HFF-Myc (cell line): ENCODE results near the gene SEMA6B.
"Not testable (repeated sequence)": the region's sequence is repeated elsewhere in the genome, so short reads cannot be mapped to it uniquely, and the experiment has no call there.

Experiments used
- DNase-seq: peaks from one replicate; pipeline ENCODE4 v3.0.0-alpha.2; 2011; ENCODE audit warnings: low read depth; ENCODE audit errors: extremely low read depth
- H3K4me3 ChIP-seq: replicated peaks from 2 replicates; pipeline ENCODE4 v1.5.1; 2011; ENCODE audit warnings: low read depth, mild to moderate bottlenecking, control low read depth, low read length
- TF ChIP-seq, protein P1 (sequence below): IDR thresholded peaks from 2 replicates; pipeline ENCODE4 v1.5.1; 2012; ENCODE audit warnings: mild to moderate bottlenecking, low read depth, low read length, control low read depth; ENCODE audit errors: missing control alignments

Gene SEMA6B

DNA sequence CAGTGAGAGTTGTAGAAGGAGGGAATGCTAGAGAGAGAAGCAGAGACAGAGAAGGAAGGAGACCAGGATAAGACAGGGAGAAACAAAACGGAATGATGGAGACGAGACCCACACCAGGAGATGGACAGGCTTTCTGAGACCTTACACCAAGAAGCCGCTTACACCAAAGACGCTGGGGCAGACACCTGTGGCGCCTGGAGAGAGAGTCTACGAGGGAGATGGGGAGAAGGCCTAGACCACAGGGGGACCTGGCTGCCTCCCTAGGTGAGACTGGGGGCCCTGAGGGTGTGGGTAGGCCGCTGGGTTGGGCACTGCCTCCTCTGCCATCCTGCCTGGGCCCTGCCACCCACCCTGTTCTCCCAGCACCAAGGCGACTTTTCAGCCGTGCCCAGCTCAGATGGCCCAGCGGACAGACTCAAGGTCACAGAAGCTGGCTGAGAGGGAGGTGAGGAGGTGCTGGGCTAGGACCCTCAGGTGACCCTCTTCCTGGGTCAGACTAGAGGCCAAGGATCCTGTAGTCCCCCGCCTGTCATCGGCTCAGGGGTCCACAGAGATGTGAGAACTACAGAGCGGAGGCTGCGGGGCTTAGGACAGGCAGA lies 29.5 kb downstream of the SEMA6B start:
- TF ChIP-seq, protein P1, sequence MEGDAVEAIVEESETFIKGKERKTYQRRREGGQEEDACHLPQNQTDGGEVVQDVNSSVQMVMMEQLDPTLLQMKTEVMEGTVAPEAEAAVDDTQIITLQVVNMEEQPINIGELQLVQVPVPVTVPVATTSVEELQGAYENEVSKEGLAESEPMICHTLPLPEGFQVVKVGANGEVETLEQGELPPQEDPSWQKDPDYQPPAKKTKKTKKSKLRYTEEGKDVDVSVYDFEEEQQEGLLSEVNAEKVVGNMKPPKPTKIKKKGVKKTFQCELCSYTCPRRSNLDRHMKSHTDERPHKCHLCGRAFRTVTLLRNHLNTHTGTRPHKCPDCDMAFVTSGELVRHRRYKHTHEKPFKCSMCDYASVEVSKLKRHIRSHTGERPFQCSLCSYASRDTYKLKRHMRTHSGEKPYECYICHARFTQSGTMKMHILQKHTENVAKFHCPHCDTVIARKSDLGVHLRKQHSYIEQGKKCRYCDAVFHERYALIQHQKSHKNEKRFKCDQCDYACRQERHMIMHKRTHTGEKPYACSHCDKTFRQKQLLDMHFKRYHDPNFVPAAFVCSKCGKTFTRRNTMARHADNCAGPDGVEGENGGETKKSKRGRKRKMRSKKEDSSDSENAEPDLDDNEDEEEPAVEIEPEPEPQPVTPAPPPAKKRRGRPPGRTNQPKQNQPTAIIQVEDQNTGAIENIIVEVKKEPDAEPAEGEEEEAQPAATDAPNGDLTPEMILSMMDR, result no peak
- no peak overlapping the region for H3K4me3 ChIP-seq
- no peak for DNase-seq

DNA sequence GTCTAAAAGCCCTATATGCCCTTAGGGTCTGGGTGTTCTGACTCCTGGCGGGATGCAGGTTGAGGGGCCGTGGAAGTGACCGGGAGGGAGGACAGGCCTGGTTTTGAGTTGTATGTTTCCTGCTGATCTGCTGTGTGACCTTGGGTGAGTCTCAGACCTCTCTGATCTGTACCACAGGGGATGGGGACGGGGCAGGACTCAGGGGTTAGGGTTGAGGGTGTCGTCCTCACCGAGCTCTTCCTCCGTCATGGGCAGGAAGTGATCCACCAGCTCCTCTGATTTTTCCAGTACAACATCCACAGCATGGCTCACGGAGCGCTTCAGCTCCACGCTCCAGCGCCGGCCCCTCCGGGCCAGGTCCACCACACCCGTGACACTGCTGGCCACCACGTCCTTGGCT lies 30.6 kb downstream of the SEMA6B start:
- TF ChIP-seq, protein P1, result no peak
- no peak overlapping the region for H3K4me3 ChIP-seq
- no peak for DNase-seq

DNA sequence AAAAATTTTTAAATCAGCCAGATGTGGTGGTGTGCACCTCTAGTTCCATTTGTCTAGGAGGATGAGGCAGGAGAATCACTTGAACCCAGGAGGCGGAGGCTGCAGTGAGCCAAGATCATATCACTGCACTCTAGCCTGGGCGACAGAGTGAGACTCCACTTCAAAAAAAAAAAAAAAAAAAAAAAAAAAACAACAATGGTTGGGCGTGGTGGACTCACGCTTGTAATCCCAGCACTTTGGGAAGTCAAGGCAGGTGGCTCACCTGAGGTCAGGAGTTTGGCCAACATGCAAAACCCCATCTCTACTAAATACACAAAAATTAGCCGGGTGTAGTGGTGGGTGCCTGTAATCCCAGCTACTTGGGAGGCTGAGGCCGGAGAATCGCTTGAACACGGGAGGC lies 32.1 kb downstream of the SEMA6B start:
- not testable (repeated sequence) for DNase-seq, H3K4me3 ChIP-seq

DNA sequence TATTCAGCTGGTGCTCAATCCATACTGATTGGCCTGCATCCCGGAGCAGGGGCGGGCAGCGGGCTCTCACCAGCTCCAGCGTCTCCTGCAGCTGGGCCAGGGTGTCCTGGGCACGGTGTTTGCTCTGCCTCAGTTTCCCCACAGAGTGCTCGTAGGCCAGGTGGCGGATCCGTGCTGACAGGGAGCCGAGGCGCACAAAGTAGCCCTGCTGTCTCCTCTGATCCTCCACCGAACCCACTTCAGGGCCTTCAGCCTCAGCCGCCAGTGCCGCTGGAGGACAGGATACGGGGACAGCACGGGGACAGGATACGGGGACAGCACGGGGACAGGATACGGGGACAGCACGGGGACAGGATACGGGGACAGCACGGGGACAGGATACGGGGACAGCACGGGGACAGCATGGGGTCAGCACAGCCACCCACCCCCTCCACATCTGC lies 33.9 kb downstream of the SEMA6B start:
- H3K4me3 ChIP-seq, result no peak overlapping the region
- TF ChIP-seq, protein P1, result no peak
- DNase-seq, result no peak

DNA sequence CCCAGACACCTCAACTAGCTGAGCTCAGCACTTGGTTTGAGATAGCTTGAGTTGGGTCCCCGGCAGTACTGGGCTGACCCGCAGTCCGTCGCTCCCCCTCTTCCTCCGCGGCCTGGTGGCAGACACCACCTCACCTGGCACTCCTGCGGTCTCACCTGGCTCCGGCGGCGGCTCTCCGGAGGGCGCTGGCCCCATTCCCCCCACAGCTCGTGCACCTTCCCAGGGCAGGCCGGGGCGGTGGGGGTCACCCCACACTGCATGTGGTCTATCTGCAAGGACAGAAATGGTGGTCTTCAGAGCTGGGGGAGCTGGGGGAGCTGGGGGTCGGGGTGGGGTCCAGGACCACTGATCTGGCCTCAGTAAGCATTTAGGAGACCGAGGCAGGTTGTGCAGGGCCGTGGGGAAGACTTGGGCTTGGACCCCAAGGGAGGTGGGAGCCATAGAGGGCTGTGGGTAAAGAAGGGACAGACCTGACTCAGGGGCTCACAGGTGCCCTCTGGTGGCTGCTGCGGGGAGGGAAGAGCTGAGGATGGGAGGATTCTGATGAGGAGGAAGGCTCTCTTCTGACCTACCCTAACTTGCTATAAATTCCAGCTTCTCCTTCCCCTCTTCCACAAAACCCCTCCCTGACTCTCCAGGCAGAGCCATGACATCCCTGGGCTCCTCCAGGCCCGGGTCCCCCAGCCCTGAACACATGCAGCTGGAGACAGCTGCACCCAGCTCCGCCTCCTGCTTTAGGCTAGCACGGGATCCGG lies 34.5 kb downstream of the SEMA6B start:
- TF ChIP-seq, protein P1, result peak; percentile 89
- no peak for DNase-seq
- H3K4me3 ChIP-seq, result no peak overlapping the region

DNA sequence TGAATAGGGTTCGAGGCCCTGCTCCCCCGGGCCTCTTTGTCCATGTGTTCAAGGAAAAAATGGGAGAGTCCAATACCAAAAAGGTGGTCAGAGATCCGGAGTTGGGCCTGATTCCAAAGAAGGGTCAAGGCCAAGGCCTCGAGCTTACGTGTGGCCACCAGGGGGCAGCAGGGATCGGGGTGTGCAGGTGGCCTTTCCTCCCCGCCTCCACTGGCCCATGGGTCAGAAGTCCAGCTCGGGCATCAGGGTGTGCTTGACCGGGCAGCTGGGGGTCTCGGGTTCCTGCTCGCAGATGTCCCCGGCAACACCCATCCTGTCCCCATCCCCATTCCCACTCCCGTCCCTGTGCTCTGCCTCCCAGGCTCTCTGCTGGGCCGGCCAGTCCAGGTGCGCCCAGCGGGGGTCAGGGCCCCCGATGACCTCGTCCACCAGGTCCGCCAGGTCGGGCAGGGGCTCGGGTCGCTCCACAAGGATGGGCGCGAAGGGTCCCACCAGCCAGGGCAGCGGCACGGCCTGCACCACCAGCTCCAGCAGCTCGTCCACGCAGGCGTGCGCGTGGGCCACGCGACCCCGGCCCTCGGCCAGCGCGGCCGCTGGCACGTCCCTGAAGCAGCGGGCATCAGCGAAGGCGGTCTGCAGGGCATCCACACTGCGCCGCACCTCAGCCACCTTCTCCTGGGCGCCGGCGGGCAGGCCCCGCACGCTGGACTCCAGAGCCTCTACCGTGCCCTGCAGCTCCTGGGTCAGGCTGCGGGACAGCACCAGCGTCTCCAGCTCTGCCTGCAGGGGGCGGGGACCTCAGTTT lies 36.0 kb downstream of the SEMA6B start:
- DNase-seq, result no peak
- no peak overlapping the region for H3K4me3 ChIP-seq
- TF ChIP-seq, protein P1, result peak; percentile 83
